ENCODE data around the gene PTPRK.

PTPRK gene

GRCh38 chr6:128284128-128284527 lies 236.3 kb downstream of the PTPRK start:
- DNase-seq (ENCODE audit: extremely low spot score) = no peak
- TF ChIP-seq CTCF (IDR thresholded peaks at IDR 0.05; ENCODE audit: control extremely low read depth, extremely low read depth, low read depth, missing control alignments) = no peak
- POLR2A ChIA-PET = no interaction called here
- CTCF ChIA-PET = no interaction called here

- DNase-seq (ENCODE audit: extremely low spot score) = no peak
- POLR2A ChIA-PET = no interaction called here
- TF ChIP-seq CTCF (IDR thresholded peaks at IDR 0.05; ENCODE audit: control extremely low read depth, extremely low read depth, low read depth, missing control alignments) = no peak
- CTCF ChIA-PET = interaction anchor here (0.9 to 1.5 kb wide), 2 partner anchors 12 to 15 kb away, joined by 3 to 6 read pairs; no protein-coding TSS in a partner anchor
These were observed 237.4 kb downstream of the PTPRK start for GRCh38 chr6:128282961-128283360.

- TF ChIP-seq CTCF (IDR thresholded peaks at IDR 0.05; ENCODE audit: control extremely low read depth, extremely low read depth, low read depth, missing control alignments) = no peak
- POLR2A ChIA-PET = no interaction called here
- no peak for DNase-seq (ENCODE audit: extremely low spot score)
- CTCF ChIA-PET = interaction anchor here (1.5 kb wide), 1 partner anchor 35 kb away, joined by 3 read pairs; no protein-coding TSS in a partner anchor
These were observed 239.4 kb downstream of the PTPRK start for GRCh38 chr6:128280960-128281359.

- TF ChIP-seq CTCF (IDR thresholded peaks at IDR 0.05; ENCODE audit: control extremely low read depth, extremely low read depth, low read depth, missing control alignments) = no peak
- no peak for DNase-seq (ENCODE audit: extremely low spot score)
- POLR2A ChIA-PET = no interaction called here
- CTCF ChIA-PET = interaction anchor here (0.7 to 1.5 kb wide), 3 partner anchors 9 to 34 kb away, joined by 3 to 4 read pairs (median 3); no protein-coding TSS in a partner anchor
These were observed 240.3 kb downstream of the PTPRK start for GRCh38 chr6:128280066-128280465.

- CTCF ChIA-PET = no interaction called here
These were observed 241.6 kb downstream of the PTPRK start for GRCh38 chr6:128278836-128279235.

GRCh38 chr6:128277379-128277778 lies 243.0 kb downstream of the PTPRK start:
- no peak for DNase-seq (ENCODE audit: extremely low spot score)
- CTCF ChIA-PET = interaction anchor here (1.0 kb wide), 1 partner anchor 25 kb away, joined by 3 read pairs; no protein-coding TSS in a partner anchor
- POLR2A ChIA-PET = no interaction called here
- no peak for TF ChIP-seq CTCF (IDR thresholded peaks at IDR 0.05; ENCODE audit: control extremely low read depth, extremely low read depth, low read depth, missing control alignments)

More at GRCh38 chr6:128278836-128279235, 241.6 kb downstream of the PTPRK start:
- DNase-seq (ENCODE audit: extremely low spot score) = no peak
- POLR2A ChIA-PET = no interaction called here
- no peak for TF ChIP-seq CTCF (IDR thresholded peaks at IDR 0.05; ENCODE audit: control extremely low read depth, extremely low read depth, low read depth, missing control alignments)

- CTCF ChIA-PET = no interaction called here
- POLR2A ChIA-PET = no interaction called here
- TF ChIP-seq CTCF (IDR thresholded peaks at IDR 0.05; ENCODE audit: control extremely low read depth, extremely low read depth, low read depth, missing control alignments) = no peak
- DNase-seq (ENCODE audit: extremely low spot score) = no peak
These were observed 244.1 kb downstream of the PTPRK start for GRCh38 chr6:128276311-128276710.

Data from GM10248 (cell line).